Measurements from ENCODE around the gene ADORA2B.

DNA sequence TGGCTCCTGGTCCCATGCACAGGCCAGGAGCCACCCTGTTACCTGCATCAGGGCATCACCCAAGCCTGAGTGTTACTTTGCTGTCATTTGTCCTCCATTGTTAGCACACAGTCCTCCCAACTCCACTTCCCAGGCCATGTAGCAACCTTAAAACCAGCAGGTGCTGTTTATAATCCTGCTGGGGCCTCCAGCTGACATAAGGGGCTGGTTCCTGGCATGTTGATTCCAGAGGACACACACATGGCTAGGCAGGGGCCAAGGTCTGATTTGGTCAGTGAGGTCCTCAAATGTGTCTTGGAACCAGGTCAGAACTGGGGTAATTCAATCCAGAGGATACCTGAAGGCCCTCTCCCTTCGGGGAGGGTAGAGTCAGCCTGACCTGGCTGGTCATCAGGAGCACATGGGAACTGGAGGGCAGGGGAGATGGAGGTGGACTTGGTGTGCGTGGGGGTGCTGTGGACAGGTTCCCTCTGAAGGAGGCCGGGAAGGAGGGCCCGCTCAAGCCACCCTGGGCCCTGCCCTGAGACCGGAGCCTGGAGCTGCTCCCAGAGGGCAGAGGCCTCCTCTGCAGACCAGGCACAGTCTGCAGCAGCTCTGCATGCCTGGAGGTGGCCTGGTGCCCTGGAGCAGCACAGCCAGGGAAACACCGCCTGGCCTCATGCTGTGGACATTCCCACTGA is 6.6 kb downstream of the ADORA2B start:
- TF ChIP-seq POLR2AphosphoS5 (IDR thresholded peaks at IDR 0.05) (no peak), POLR2A (IDR thresholded peaks at IDR 0.05) (no peak)
- TF ChIP-seq, protein P1, sequence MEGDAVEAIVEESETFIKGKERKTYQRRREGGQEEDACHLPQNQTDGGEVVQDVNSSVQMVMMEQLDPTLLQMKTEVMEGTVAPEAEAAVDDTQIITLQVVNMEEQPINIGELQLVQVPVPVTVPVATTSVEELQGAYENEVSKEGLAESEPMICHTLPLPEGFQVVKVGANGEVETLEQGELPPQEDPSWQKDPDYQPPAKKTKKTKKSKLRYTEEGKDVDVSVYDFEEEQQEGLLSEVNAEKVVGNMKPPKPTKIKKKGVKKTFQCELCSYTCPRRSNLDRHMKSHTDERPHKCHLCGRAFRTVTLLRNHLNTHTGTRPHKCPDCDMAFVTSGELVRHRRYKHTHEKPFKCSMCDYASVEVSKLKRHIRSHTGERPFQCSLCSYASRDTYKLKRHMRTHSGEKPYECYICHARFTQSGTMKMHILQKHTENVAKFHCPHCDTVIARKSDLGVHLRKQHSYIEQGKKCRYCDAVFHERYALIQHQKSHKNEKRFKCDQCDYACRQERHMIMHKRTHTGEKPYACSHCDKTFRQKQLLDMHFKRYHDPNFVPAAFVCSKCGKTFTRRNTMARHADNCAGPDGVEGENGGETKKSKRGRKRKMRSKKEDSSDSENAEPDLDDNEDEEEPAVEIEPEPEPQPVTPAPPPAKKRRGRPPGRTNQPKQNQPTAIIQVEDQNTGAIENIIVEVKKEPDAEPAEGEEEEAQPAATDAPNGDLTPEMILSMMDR (IDR thresholded peaks at IDR 0.05), result no peak

Measured in prostate gland (tissue), 2 donors.